ENCODE measurements around the gene OTUB1. TPM values are rescaled to one million over a fixed set of nuclear protein-coding genes. Genes with fewer than 3 reads are reported as not detected.

Gene OTUB1
- 71.0 and 78.2 TPM in 2 replicates for total RNA-seq
- total RNA-seq (2013), result 41.5 TPM
- 93.4 and 119 TPM in 2 replicates for polyA plus RNA-seq
- polyA minus RNA-seq, result 46.5 and 50.4 TPM in 2 replicates

DNA sequence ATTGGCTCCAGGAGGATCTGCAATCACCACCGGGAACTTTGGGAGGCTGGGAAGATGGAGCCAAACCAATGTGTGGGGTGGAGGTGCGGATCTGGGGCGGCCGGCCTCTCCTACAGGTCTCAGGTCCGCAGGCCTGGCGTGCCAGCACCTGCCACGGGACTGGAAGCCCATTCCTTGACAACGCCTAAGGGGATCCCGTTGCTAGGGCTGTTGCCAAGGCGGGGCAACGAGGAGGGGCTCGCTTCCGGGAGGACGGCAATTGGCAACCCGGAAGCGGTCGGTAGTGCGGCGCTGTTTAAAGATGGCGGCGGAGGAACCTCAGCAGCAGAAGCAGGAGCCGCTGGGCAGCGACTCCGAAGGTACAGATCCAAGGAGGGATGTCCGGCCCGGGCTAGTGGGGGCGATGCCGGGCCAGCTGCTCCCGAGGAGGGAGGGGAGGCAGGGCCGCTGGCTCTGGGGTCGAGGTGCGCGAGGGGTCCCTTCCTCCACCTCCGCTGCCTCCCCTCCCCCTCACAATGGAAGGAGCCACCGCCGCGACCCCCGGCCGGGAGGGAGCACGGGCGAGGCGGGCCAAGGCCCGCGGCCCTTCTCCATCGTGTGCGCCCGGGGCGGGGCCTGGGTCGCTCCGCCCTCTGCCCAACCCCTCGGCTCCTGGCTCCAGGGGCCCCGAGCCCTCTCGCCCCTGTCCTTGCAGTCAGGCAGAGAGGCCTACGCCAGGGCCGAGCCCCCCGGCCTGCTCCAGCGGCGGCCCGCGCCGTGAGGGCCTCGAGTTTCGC, at the start of gene OTUB1:
Gene OTUB1, plus strand, starts transcription at position 283 of the 776 bp plus-strand sequence. Its CDS starts 19 bp downstream, at position 302.
- CTCF ChIA-PET, result interaction anchor here (1.0 to 1.4 kb wide), 2 partner anchors 15 to 148 kb away, joined by 6 to 8 read pairs; partner anchors contain the start of gene MARK2
- under 1% methylated on average over 57 of the region's 63 CpGs for WGBS (ENCODE audit: insufficient coverage)
- Mint-ChIP-seq H3K4me3 (peak within 1 kb of the TSS; percentile 99), H3K27ac (peak within 1 kb of the TSS; percentile 97), H3K4me1 (peaks cover 42% of the 10 kb centered on the region), H3K9me3 (ENCODE audit: insufficient read depth) (no peaks in the 10 kb centered on the region), H3K27me3 (no peaks in the 10 kb centered on the region)
- H3K4me1 ChIP-seq (ENCODE audit: control insufficient read depth in 2 of 2, insufficient read depth in 2 of 2, low read length in 2 of 2), result peaks cover 22 to 39% of the 10 kb centered on the region in 2 donors
- peak within 1 kb of the TSS; percentile 92 for H3K4me2 ChIP-seq (replicated peaks; ENCODE audit: low read depth, low read length, poor library complexity, severe bottlenecking)
- H3K27me3 ChIP-seq (replicated peaks in 1 of 4; ENCODE audit: control extremely low read depth in 1 of 4, control insufficient read depth in 3 of 4, insufficient read depth in 4 of 4, low read length in 3 of 4), result no peaks in the 10 kb centered on the region
- H3K27ac ChIP-seq (ENCODE audit: low read length in 2 of 2), result peak within 1 kb of the TSS; percentile 76 to 94
- H3K79me2 ChIP-seq (ENCODE audit: control insufficient read depth, insufficient read depth, low read length), result peaks cover 47% of the 10 kb centered on the region
- H4K20me1 ChIP-seq (ENCODE audit: control insufficient read depth, insufficient read depth, low read length, poor library complexity, severe bottlenecking), result peaks cover 36% of the 10 kb centered on the region
- DNase-seq (peak; percentile 89), ATAC-seq (ENCODE audit: low read depth) (peak; percentile 84)
- H3K36me3 ChIP-seq (replicated peaks in 1 of 2; ENCODE audit: control extremely low read depth in 1 of 2, control insufficient read depth in 1 of 2, extremely low read depth in 1 of 2, insufficient read depth in 2 of 2, low read length in 1 of 2), result peaks cover 4 to 19% of the 10 kb centered on the region in 2 experiments
- peak within 1 kb of the TSS; percentile 98 for H3K9ac ChIP-seq (ENCODE audit: low read length)
- H3K4me3 ChIP-seq (ENCODE audit: control extremely low read depth in 1 of 5, extremely low read depth in 1 of 5, insufficient read depth in 1 of 5, low read depth in 2 of 5, low read length in 4 of 5), result peak within 1 kb of the TSS; percentile 76 to 96 (median 93)
- POLR2A ChIA-PET, result interaction anchor here (0.7 to 1.3 kb wide), 5 partner anchors 12 to 218 kb away, joined by 3 to 5 read pairs (median 3); partner anchors contain the start of genes COX8A and MARK2
- H2AFZ ChIP-seq (ENCODE audit: insufficient read depth, low read depth, low read length, poor library complexity, severe bottlenecking), result peak within 1 kb of the TSS; percentile 87
- no peaks in the 10 kb centered on the region for H3K9me3 ChIP-seq (ENCODE audit: control extremely low read depth in 1 of 3, control insufficient read depth in 2 of 3, insufficient read depth in 1 of 3, low read length in 2 of 3)
- no peak for TF ChIP-seq CTCF (IDR thresholded peaks at IDR 0.05)
- TF ChIP-seq EZH2 (IDR thresholded peaks at IDR 0.05; ENCODE audit: borderline replicate concordance, insufficient read depth, low read depth, low read length, poor library complexity, severe bottlenecking), result no peak
- intact Hi-C loops (cut with micrococcal nuclease), result loop anchor here (1.0 to 5.0 kb wide), 6 partner anchors 12 to 304 kb away; partner anchors contain the start of genes COX8A, MARK2, NAA40 and RTN3
